H9 (cell line): Measurements from ENCODE around the gene ENOX1. TPM values are rescaled to one million over a fixed set of nuclear protein-coding genes. Genes with fewer than 3 reads are reported as not detected.

Experiments
- DNase-seq: peaks from one replicate; pipeline ENCODE4 v3.0.0-alpha.2; 2017
- H2AFZ ChIP-seq: one replicate; pipeline ENCODE4 v1.6.1; 2013; ENCODE audit warnings: mild to moderate bottlenecking, low read length, control low read depth, moderate library complexity
- H2AK5ac ChIP-seq: 2 replicates; pipeline ENCODE4 v1.6.1; 2013; ENCODE audit warnings: low read length, control low read depth, mixed read lengths; ENCODE audit not compliant: insufficient read length
- H2BK120ac ChIP-seq: one replicate; pipeline ENCODE4 v1.6.1; 2013; ENCODE audit warnings: low read depth, mild to moderate bottlenecking, low read length, control low read depth, inconsistent platforms; ENCODE audit not compliant: poor library complexity, severe bottlenecking
- H2BK12ac ChIP-seq: 2 replicates; pipeline ENCODE4 v1.6.1; 2013; ENCODE audit warnings: low read length, control low read depth, mixed read lengths, low read depth; ENCODE audit not compliant: insufficient read length
- H2BK15ac ChIP-seq: 2 replicates; pipeline ENCODE4 v1.6.1; 2013; ENCODE audit warnings: low read depth, low read length, control low read depth
- H2BK20ac ChIP-seq: one replicate; pipeline ENCODE4 v1.6.1; 2013; ENCODE audit warnings: low read depth, mild to moderate bottlenecking, low read length, control low read depth, inconsistent platforms; ENCODE audit not compliant: poor library complexity, severe bottlenecking
- H2BK5ac ChIP-seq: 2 replicates; pipeline ENCODE4 v1.6.1; 2013; ENCODE audit warnings: low read length, control low read depth, mixed read lengths; ENCODE audit not compliant: insufficient read length
- H3K14ac ChIP-seq: 2 replicates; pipeline ENCODE4 v1.6.1; 2013; ENCODE audit warnings: low read length, control low read depth; ENCODE audit not compliant: insufficient read depth
- H3K18ac ChIP-seq: 2 replicates; pipeline ENCODE4 v1.6.1; 2013; ENCODE audit warnings: low read depth, mild to moderate bottlenecking, mixed read lengths, low read length, control low read depth; ENCODE audit not compliant: insufficient read length
- H3K23ac ChIP-seq: 2 replicates; pipeline ENCODE4 v1.6.1; 2013; ENCODE audit warnings: low read length, control low read depth, mixed read lengths, low read depth; ENCODE audit not compliant: insufficient read length
- H3K23me2 ChIP-seq: 2 replicates; pipeline ENCODE4 v1.6.1; 2013; ENCODE audit warnings: low read depth, mild to moderate bottlenecking, mixed read lengths, low read length, control low read depth; ENCODE audit not compliant: insufficient read length, poor library complexity, severe bottlenecking
- H3K27ac ChIP-seq: 2 replicates; pipeline ENCODE4 v1.5.1; 2013; ENCODE audit warnings: low read length, control low read depth, mixed read lengths, low read depth; ENCODE audit not compliant: insufficient read length
- H3K27me3 ChIP-seq: 2 replicates; pipeline ENCODE4 v1.6.1; 2013; ENCODE audit warnings: low read length, control low read depth, inconsistent platforms; ENCODE audit not compliant: insufficient read depth
- H3K4ac ChIP-seq: 2 replicates; pipeline ENCODE4 v1.6.1; 2013; ENCODE audit warnings: low read depth, mild to moderate bottlenecking, control low read depth, inconsistent platforms, low read length, moderate library complexity
- H3K4me1 ChIP-seq: 2 replicates; pipeline ENCODE4 v1.6.1; 2013; ENCODE audit warnings: low read length, control low read depth, inconsistent platforms; ENCODE audit not compliant: insufficient read depth
- H3K4me2 ChIP-seq: 2 replicates; pipeline ENCODE4 v1.6.1; 2013; ENCODE audit warnings: low read length, control low read depth, mixed read lengths; ENCODE audit not compliant: insufficient read length, insufficient read depth
- H3K56ac ChIP-seq: 2 replicates; pipeline ENCODE4 v1.6.1; 2013; ENCODE audit warnings: low read depth, mild to moderate bottlenecking, mixed read lengths, low read length, control low read depth; ENCODE audit not compliant: insufficient read length
- H3K79me1 ChIP-seq: 2 replicates; pipeline ENCODE4 v1.6.1; 2013; ENCODE audit warnings: low read depth, mild to moderate bottlenecking, moderate library complexity, low read length, control low read depth, inconsistent platforms; ENCODE audit not compliant: insufficient read depth, poor library complexity, severe bottlenecking
- H3K79me2 ChIP-seq: 2 replicates; pipeline ENCODE4 v1.6.1; 2013; ENCODE audit warnings: low read length, control low read depth, inconsistent platforms; ENCODE audit not compliant: insufficient read depth
- H3K9ac ChIP-seq: 2 replicates; pipeline ENCODE4 v1.6.1; 2013; ENCODE audit warnings: low read length, control low read depth, mixed read lengths; ENCODE audit not compliant: insufficient read length; ENCODE audit errors: extremely low read depth
- H3K9me3 ChIP-seq: one replicate; pipeline ENCODE4 v1.6.1; 2013; ENCODE audit warnings: low read depth, low read length, inconsistent platforms; ENCODE audit not compliant: control insufficient read depth
- H3T11ph ChIP-seq: one replicate; pipeline ENCODE4 v1.6.1; 2013; ENCODE audit warnings: mild to moderate bottlenecking, low read length, control low read depth, inconsistent platforms
- H4K20me1 ChIP-seq: one replicate; pipeline ENCODE4 v1.6.1; 2013; ENCODE audit not compliant: control insufficient read depth, insufficient read length, insufficient read depth
- H4K5ac ChIP-seq: 2 replicates; pipeline ENCODE4 v1.6.1; 2013; ENCODE audit warnings: low read depth, mild to moderate bottlenecking, mixed read lengths, low read length, control low read depth; ENCODE audit not compliant: insufficient read length
- H4K8ac ChIP-seq: replicated peaks from 2 replicates; pipeline ENCODE4 v1.6.1; 2013; ENCODE audit warnings: low read length, control low read depth, mixed read lengths, low read depth; ENCODE audit not compliant: insufficient read length
- H4K91ac ChIP-seq: 2 replicates; pipeline ENCODE4 v1.6.1; 2013; ENCODE audit warnings: low read depth, mild to moderate bottlenecking, moderate library complexity, mixed read lengths, low read length, control low read depth; ENCODE audit not compliant: insufficient read length
- H3K27ac Mint-ChIP-seq, 3 experiments: 2 replicates in 2 of 3; 3 replicates in 1 of 3; pipeline ENCODE4 v1.8.0; 2020 to 2021; ENCODE audit warnings: mixed read lengths in 3 of 3, mild to moderate bottlenecking in 1 of 3, moderate library complexity in 1 of 3
- H3K27me3 Mint-ChIP-seq: 2 replicates; pipeline ENCODE4 v1.8.0; 2021; ENCODE audit warnings: low read depth, mild to moderate bottlenecking, moderate library complexity, mixed read lengths
- H3K36me3 Mint-ChIP-seq, 3 experiments: 2 replicates in 2 of 3; 3 replicates in 1 of 3; pipeline ENCODE4 v1.8.0; 2020 to 2021; ENCODE audit warnings: low read depth in 3 of 3, mixed read lengths in 3 of 3; ENCODE audit not compliant: insufficient read depth in 1 of 3
- H3K4me1 Mint-ChIP-seq, 2 experiments: 2 replicates each; pipeline ENCODE4 v1.8.0; 2020; ENCODE audit warnings: mixed read lengths in 2 of 2
- H3K4me3 Mint-ChIP-seq, 2 experiments: 2 replicates in 1 of 2; 3 replicates in 1 of 2; pipeline ENCODE4 v1.8.0; 2020 to 2021; ENCODE audit warnings: mild to moderate bottlenecking in 2 of 2, mixed read lengths in 2 of 2, moderate library complexity in 1 of 2
- H3K9me3 Mint-ChIP-seq, 2 experiments: 2 replicates in 1 of 2; 3 replicates in 1 of 2; pipeline ENCODE4 v1.8.0; 2020; ENCODE audit warnings: mild to moderate bottlenecking in 2 of 2, mixed read lengths in 2 of 2, moderate library complexity in 1 of 2
- WGBS: extraction: QIAGEN DNeasy Blood & Tissue Kit; methylation state at CpG from one replicate; pipeline ENCODE4 v1.1.7; 2013; ENCODE audit warnings: missing lambda C conversion rate, low lambda C conversion rate, mixed read lengths; ENCODE audit not compliant: insufficient read length; ENCODE audit errors: extremely low coverage; 5-methylcytosine and 5-hydroxymethylcytosine counted together
- total RNA-seq: library from RNA; stranded (reverse); gene quantifications from 2 replicates; pipeline ENCODE4 v1.2.1, GENCODE V29; 2021
- TF ChIP-seq, protein P1 (sequence below): fragments of 200-600 bp; sonication (generic); conservative IDR thresholded peaks from 3 replicates; pipeline ENCODE4 v1.8.0; 2021; ENCODE audit warnings: antibody characterized with exemption, mild to moderate bottlenecking

ENOX1 gene
- total RNA-seq, 1 experiment from 2014 or later = 0.24 TPM

DNA sequence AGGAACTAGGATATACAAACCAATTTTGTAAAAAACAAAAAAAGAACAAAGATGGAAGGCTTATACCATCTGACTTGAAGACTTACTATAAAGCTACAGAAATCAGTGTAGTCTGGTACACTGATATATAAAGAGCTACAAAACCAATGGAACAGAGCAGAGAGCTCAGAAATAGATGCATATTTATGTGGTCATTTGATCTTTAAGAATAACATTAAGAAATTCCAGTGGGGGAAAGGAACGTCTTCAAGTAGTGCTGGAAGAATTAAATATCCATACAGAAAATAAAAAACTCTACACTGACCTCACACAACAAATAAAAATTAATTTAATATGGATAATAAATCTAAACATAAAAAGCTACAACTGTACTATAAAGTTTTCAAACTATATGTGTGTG, 317.0 kb downstream of the ENOX1 start:
- Histone ChIP-seq H4K91ac (no peak overlapping the region), H3K56ac (no peak overlapping the region), H3K23ac (no peak overlapping the region), H3T11ph (no peak overlapping the region), H2BK120ac (no peak overlapping the region), H3K27ac (no peak overlapping the region), H2AFZ (no peak overlapping the region), H4K20me1 (no peaks in the 10 kb centered on the region), H3K79me2 (no peaks in the 10 kb centered on the region), H2AK5ac (no peak overlapping the region), H2BK12ac (no peak overlapping the region), H3K9me3 (no peaks in the 10 kb centered on the region), H2BK15ac (no peak overlapping the region), H3K4ac (no peak overlapping the region), H3K23me2 (no peaks in the 10 kb centered on the region), H3K4me2 (no peak overlapping the region), H2BK5ac (no peak overlapping the region), H4K5ac (no peak overlapping the region), H3K79me1 (no peaks in the 10 kb centered on the region), H3K9ac (no peak overlapping the region), H2BK20ac (no peak overlapping the region), H3K27me3 (no peaks in the 10 kb centered on the region), H3K4me1 (no peaks in the 10 kb centered on the region), H4K8ac (no peak overlapping the region), H3K18ac (no peak overlapping the region), H3K14ac (no peak overlapping the region)
- no peaks in the 10 kb centered on the region for H3K36me3 Mint-ChIP-seq
- WGBS = no CpG with 5 or more reads among the region's 1 CpG
- no peak for DNase-seq
- H3K9me3 Mint-ChIP-seq = no peaks in the 10 kb centered on the region
- 0 out of 4 replicates have a peak, but pooled peaks cover 0 to under 1% of the 10 kb centered on the region in 2 experiments for H3K4me1 Mint-ChIP-seq
- H3K4me3 Mint-ChIP-seq = no peak overlapping the region
- H3K27ac Mint-ChIP-seq = no peak overlapping the region
- no peaks in the 10 kb centered on the region for H3K27me3 Mint-ChIP-seq
- TF ChIP-seq, protein P1, sequence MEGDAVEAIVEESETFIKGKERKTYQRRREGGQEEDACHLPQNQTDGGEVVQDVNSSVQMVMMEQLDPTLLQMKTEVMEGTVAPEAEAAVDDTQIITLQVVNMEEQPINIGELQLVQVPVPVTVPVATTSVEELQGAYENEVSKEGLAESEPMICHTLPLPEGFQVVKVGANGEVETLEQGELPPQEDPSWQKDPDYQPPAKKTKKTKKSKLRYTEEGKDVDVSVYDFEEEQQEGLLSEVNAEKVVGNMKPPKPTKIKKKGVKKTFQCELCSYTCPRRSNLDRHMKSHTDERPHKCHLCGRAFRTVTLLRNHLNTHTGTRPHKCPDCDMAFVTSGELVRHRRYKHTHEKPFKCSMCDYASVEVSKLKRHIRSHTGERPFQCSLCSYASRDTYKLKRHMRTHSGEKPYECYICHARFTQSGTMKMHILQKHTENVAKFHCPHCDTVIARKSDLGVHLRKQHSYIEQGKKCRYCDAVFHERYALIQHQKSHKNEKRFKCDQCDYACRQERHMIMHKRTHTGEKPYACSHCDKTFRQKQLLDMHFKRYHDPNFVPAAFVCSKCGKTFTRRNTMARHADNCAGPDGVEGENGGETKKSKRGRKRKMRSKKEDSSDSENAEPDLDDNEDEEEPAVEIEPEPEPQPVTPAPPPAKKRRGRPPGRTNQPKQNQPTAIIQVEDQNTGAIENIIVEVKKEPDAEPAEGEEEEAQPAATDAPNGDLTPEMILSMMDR = no peak
